ENCODE results near the gene ZNF195.

GRCh38 chr11:3342709-3343108 is 36.2 kb downstream of the ZNF195 start:
- TF ChIP-seq, protein P1, sequence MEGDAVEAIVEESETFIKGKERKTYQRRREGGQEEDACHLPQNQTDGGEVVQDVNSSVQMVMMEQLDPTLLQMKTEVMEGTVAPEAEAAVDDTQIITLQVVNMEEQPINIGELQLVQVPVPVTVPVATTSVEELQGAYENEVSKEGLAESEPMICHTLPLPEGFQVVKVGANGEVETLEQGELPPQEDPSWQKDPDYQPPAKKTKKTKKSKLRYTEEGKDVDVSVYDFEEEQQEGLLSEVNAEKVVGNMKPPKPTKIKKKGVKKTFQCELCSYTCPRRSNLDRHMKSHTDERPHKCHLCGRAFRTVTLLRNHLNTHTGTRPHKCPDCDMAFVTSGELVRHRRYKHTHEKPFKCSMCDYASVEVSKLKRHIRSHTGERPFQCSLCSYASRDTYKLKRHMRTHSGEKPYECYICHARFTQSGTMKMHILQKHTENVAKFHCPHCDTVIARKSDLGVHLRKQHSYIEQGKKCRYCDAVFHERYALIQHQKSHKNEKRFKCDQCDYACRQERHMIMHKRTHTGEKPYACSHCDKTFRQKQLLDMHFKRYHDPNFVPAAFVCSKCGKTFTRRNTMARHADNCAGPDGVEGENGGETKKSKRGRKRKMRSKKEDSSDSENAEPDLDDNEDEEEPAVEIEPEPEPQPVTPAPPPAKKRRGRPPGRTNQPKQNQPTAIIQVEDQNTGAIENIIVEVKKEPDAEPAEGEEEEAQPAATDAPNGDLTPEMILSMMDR (IDR thresholded peaks at IDR 0.05) = no peak
- TF ChIP-seq POLR2AphosphoS5 (IDR thresholded peaks at IDR 0.05) = no peak
- no peak for TF ChIP-seq POLR2A (IDR thresholded peaks at IDR 0.05)
- no peak for TF ChIP-seq EP300 (IDR thresholded peaks at IDR 0.05; ENCODE audit: low read depth)
